ENCODE measurements around the gene ZNF443.
"Not testable (repeated sequence)": the region's sequence is repeated elsewhere in the genome, so short reads cannot be mapped to it uniquely, and the experiment has no call there.

The ZNF443 gene

DNA sequence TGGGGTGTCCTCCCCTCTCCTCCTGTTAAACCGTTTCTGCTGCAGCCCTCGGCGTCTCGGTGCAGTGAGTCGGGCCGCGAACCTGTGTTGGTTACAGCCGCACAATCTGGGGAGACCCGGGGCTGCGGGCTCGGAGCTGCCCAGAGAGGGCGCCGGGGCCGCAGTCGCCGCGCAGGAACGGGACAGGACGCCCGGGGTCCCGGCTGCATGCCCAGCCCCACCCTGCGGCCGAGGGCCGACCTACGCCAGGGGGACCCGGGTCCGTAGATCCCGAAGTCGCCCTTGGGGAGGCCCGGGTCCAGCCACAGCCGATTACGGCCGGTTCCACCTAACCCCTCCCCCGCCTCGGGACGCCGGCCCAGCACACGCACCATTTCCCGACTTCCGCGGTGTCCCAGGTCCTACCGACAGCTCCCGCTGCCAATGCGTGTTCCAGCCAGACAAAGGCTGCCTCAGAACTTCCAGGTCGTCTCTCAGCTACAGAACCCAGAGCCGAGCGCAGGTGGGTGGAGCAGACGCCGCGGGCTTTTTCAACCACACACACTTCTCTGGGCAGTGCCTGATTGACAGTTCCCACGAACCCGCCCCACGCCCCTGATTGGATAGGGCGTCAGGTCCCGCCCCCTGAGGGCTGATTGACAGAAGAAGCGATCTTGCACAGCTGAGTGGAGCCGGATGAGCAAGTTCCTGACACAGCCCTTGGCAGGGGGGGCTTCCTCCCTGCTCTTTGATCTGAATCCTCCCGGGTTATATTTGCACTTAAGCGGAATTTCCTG is at the start of gene ZNF443:
Gene ZNF443 (minus strand): TSS at position 481 of the 776 bp plus-strand sequence. CDS start 107 bp downstream, at position 374.
- DNase-seq (ENCODE audit: low read depth) = peak; percentile 97
- H3K4me3 ChIP-seq (replicated peaks; ENCODE audit: low read depth, low read length) = peak within 1 kb of the TSS; percentile 79
- TF ChIP-seq, protein P1, sequence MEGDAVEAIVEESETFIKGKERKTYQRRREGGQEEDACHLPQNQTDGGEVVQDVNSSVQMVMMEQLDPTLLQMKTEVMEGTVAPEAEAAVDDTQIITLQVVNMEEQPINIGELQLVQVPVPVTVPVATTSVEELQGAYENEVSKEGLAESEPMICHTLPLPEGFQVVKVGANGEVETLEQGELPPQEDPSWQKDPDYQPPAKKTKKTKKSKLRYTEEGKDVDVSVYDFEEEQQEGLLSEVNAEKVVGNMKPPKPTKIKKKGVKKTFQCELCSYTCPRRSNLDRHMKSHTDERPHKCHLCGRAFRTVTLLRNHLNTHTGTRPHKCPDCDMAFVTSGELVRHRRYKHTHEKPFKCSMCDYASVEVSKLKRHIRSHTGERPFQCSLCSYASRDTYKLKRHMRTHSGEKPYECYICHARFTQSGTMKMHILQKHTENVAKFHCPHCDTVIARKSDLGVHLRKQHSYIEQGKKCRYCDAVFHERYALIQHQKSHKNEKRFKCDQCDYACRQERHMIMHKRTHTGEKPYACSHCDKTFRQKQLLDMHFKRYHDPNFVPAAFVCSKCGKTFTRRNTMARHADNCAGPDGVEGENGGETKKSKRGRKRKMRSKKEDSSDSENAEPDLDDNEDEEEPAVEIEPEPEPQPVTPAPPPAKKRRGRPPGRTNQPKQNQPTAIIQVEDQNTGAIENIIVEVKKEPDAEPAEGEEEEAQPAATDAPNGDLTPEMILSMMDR (IDR thresholded peaks at IDR 0.05; ENCODE audit: low read length, missing control alignments) = no peak

DNA sequence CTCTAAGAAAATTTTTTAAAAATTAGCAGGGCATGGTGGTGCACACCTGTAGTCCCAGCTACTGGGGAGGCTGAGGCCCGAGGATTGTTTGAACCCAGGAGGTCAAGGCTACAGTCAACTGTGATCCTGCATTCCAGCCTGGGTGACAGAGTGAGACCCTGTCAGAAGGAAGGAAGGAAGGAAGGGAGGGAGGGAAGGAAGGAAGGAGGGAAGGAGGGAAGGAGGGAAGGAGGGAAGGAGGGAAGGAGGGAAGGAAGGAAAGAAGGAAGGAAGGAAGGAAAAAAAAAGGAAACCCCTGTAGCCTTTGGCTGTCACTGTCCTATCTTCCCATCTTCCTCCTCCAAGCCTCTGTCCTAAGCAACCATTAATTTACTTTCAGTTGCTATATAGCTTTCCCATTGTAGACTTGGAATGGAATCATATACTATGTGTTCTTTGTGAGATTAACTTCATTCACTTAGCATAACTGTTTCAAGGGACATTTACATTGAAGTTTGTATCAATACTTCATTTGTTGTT is 45.5 kb upstream of the ZNF443 start:
- DNase-seq (ENCODE audit: low read depth); H3K4me3 ChIP-seq (replicated peaks; ENCODE audit: low read depth, low read length): not testable (repeated sequence)

DNA sequence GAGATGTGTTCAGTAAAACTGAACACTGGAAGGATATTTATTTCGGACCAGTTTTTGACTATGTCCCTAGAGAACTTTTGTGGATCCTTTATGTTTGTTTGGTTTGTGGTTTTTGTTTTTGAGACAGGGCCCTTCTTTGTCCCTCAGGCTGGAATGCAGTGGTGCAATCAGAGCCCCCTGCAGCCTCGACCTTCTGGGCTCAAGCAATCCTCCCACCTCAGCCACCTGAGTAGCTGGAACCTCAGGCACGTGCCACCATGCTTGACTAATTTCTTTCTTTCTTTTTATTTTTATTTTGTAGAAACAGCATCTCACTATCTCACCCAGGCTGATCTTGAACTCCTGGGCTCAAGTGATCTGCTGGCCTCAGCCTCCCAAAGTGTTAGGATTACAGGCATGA is 44.8 kb upstream of the ZNF443 start:
- TF ChIP-seq, protein P1 (IDR thresholded peaks at IDR 0.05; ENCODE audit: low read length, missing control alignments) = no peak
- no peak for DNase-seq (ENCODE audit: low read depth)
- H3K4me3 ChIP-seq (replicated peaks; ENCODE audit: low read depth, low read length) = no peak overlapping the region

DNA sequence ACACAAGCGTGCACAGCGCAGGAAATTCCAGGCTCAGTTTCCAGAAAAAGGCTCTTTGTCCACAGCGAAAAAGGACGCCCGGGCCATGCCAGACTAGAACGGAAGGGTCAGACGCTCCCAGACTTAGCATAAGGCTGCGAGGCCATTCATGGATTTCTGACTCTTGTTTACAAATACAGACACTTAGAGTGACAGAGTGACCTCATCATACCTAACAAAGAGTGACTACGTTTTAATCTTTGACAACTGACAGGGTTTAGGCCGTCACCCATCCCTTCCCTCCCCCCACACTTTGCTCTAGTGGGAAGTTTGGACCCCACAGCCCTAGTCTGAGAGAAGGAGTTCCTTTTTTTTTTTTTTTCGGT is 44.2 kb upstream of the ZNF443 start:
- DNase-seq (ENCODE audit: low read depth) = no peak
- TF ChIP-seq, protein P1 (IDR thresholded peaks at IDR 0.05; ENCODE audit: low read length, missing control alignments) = no peak
- H3K4me3 ChIP-seq (replicated peaks; ENCODE audit: low read depth, low read length) = peak overlapping the region; percentile 97

- H3K4me3 ChIP-seq (replicated peaks; ENCODE audit: low read depth, low read length) = peak within 1 kb of the TSS; percentile 97
- DNase-seq (ENCODE audit: low read depth) = peak; percentile 85
- TF ChIP-seq, protein P1 (IDR thresholded peaks at IDR 0.05; ENCODE audit: low read length, missing control alignments) = no peak
These were observed 43.7 kb upstream of the ZNF443 start, which contains the start of gene ZNF709 for GRCh38 chr19:12484371-12485051. Gene ZNF709 (minus strand): TSS chr19:12484816. CDS start chr19:12484657, 159 bp downstream.

GRCh38 chr19:12484011-12484370 is 43.2 kb upstream of the ZNF443 start:
- DNase-seq (ENCODE audit: low read depth) = peak; percentile 9
- TF ChIP-seq, protein P1 (IDR thresholded peaks at IDR 0.05; ENCODE audit: low read length, missing control alignments) = no peak
- peak overlapping the region; percentile 97 for H3K4me3 ChIP-seq (replicated peaks; ENCODE audit: low read depth, low read length)

- TF ChIP-seq, protein P1 (IDR thresholded peaks at IDR 0.05; ENCODE audit: low read length, missing control alignments) = no peak
- DNase-seq (ENCODE audit: low read depth) = no peak
- H3K4me3 ChIP-seq (replicated peaks; ENCODE audit: low read depth, low read length) = no peak overlapping the region
These were observed 41.7 kb upstream of the ZNF443 start for GRCh38 chr19:12482509-12482886.

All from fibroblast of pulmonary artery (primary cell).